HepG2 (cell line): ENCODE measurements around the gene CHMP1A. TPM values are rescaled to one million over a fixed set of nuclear protein-coding genes. Genes with fewer than 3 reads are reported as not detected.

ENCODE experiments used
- ATF1 ChIP-seq: IDR thresholded peaks from 2 replicates; pipeline ENCODE4 v1.6.1; 2016; ENCODE audit warnings: mild to moderate bottlenecking, control low read depth
- BORCS8-MEF2B ChIP-seq: sonication (generic); formaldehyde crosslinking; IDR thresholded peaks from 2 replicates; pipeline ENCODE4 v1.8.0; 2022; ENCODE audit warnings: mild to moderate bottlenecking, missing genetic modification reagents
- CBFB ChIP-seq: sonication (generic); formaldehyde crosslinking; IDR thresholded peaks from 2 replicates; pipeline ENCODE4 v1.4.0; 2020; ENCODE audit warnings: missing genetic modification reagents
- FOXA1 ChIP-seq, 2 experiments: fragments of 450-650 bp in 1 of 2; sonication (generic) in 1 of 2; formaldehyde crosslinking in 1 of 2; IDR thresholded peaks; 2 replicates each; pipeline versions ENCODE4 v1.4.0 to v1.6.1; 2016 to 2020; ENCODE audit warnings: missing genetic modification reagents in 1 of 2
- GZF1 ChIP-seq: sonication (generic); formaldehyde crosslinking; IDR thresholded peaks from 2 replicates; pipeline ENCODE4 v1.5.1; 2020; ENCODE audit warnings: mild to moderate bottlenecking, missing genetic modification reagents
- IKZF5 ChIP-seq: IDR thresholded peaks from 2 replicates; pipeline ENCODE4 v1.6.1; 2018; ENCODE audit warnings: missing genetic modification reagents, mild to moderate bottlenecking, missing compliant biosample characterization
- KLF6 ChIP-seq: IDR thresholded peaks from 2 replicates; pipeline ENCODE4 v1.8.0; 2016; ENCODE audit warnings: missing biosample characterization, missing genetic modification reagents
- LCORL ChIP-seq, 2 experiments: fragments of 450-650 bp in 1 of 2; sonication (generic) in 1 of 2; formaldehyde crosslinking in 1 of 2; IDR thresholded peaks; 2 replicates each; pipeline versions ENCODE4 v1.5.0 to v1.6.1; 2017 to 2020; ENCODE audit warnings: antibody characterized with exemption in 1 of 2, missing genetic modification reagents in 1 of 2
- MAFG ChIP-seq: sonication (generic); formaldehyde crosslinking; IDR thresholded peaks from 2 replicates; pipeline ENCODE4 v1.5.1; 2020; ENCODE audit warnings: mild to moderate bottlenecking, missing genetic modification reagents
- NFIB ChIP-seq: sonication (generic); formaldehyde crosslinking; IDR thresholded peaks from 2 replicates; pipeline ENCODE4 v1.9.0; 2021; ENCODE audit warnings: missing genetic modification reagents, mild to moderate bottlenecking, borderline replicate concordance
- NFRKB ChIP-seq: fragments of 450-650 bp; IDR thresholded peaks from 2 replicates; pipeline ENCODE4 v1.6.1; 2017
- POGZ ChIP-seq: sonication (generic); formaldehyde crosslinking; IDR thresholded peaks from 2 replicates; pipeline ENCODE4 v1.4.0; 2020; ENCODE audit warnings: mild to moderate bottlenecking, missing genetic modification reagents
- SMAD9 ChIP-seq: sonication (generic); formaldehyde crosslinking; IDR thresholded peaks from 2 replicates; pipeline ENCODE4 v1.5.1; 2020; ENCODE audit warnings: mild to moderate bottlenecking, missing genetic modification reagents
- SOX5 ChIP-seq: IDR thresholded peaks from 2 replicates; pipeline ENCODE4 v1.6.1; 2016; ENCODE audit warnings: borderline replicate concordance
- SP5 ChIP-seq: IDR thresholded peaks from 2 replicates; pipeline ENCODE4 v1.6.1; 2016; ENCODE audit warnings: low read depth, borderline replicate concordance
- TOPORS ChIP-seq: sonication (generic); formaldehyde crosslinking; IDR thresholded peaks from 2 replicates; pipeline ENCODE4 v1.8.0; 2023; ENCODE audit warnings: mild to moderate bottlenecking, missing genetic modification reagents
- ZBTB44 ChIP-seq: sonication (generic); formaldehyde crosslinking; IDR thresholded peaks from 2 replicates; pipeline ENCODE4 v1.4.0; 2020; ENCODE audit warnings: missing genetic modification reagents
- ZFP36L2 ChIP-seq: sonication (generic); formaldehyde crosslinking; IDR thresholded peaks from 2 replicates; pipeline ENCODE4 v1.4.0; 2020; ENCODE audit warnings: missing genetic modification reagents
- ZNF10 ChIP-seq: sonication (generic); formaldehyde crosslinking; IDR thresholded peaks from 2 replicates; pipeline ENCODE4 v1.4.0; 2020; ENCODE audit warnings: mild to moderate bottlenecking, low read depth, missing genetic modification reagents, borderline replicate concordance
- ZNF207 ChIP-seq: fragments of 450-650 bp; IDR thresholded peaks from 2 replicates; pipeline ENCODE4 v1.6.1; 2016; ENCODE audit warnings: antibody characterized with exemption, borderline replicate concordance
- ZNF251 ChIP-seq: sonication (generic); formaldehyde crosslinking; IDR thresholded peaks from 2 replicates; pipeline ENCODE4 v1.9.0; 2021; ENCODE audit warnings: mild to moderate bottlenecking, missing genetic modification reagents
- ZNF33B ChIP-seq: sonication (generic); formaldehyde crosslinking; IDR thresholded peaks from 2 replicates; pipeline ENCODE4 v1.5.1; 2020; ENCODE audit warnings: mild to moderate bottlenecking, missing genetic modification reagents
- ZNF430 ChIP-seq: sonication (generic); formaldehyde crosslinking; IDR thresholded peaks from 2 replicates; pipeline ENCODE4 v1.9.0; 2021; ENCODE audit warnings: mild to moderate bottlenecking, missing genetic modification reagents
- ZNF451 ChIP-seq: sonication (generic); formaldehyde crosslinking; IDR thresholded peaks from 2 replicates; pipeline ENCODE4 v1.5.0; 2020; ENCODE audit warnings: mild to moderate bottlenecking, missing genetic modification reagents
- ZNF724P ChIP-seq: sonication (generic); formaldehyde crosslinking; IDR thresholded peaks from 2 replicates; pipeline ENCODE4 v1.8.0; 2022; ENCODE audit warnings: missing genetic modification reagents, borderline replicate concordance
- ZNF746 ChIP-seq: sonication (generic); formaldehyde crosslinking; IDR thresholded peaks from 2 replicates; pipeline ENCODE4 v1.8.0; 2022; ENCODE audit warnings: mild to moderate bottlenecking, missing genetic modification reagents
- ZSCAN9 ChIP-seq: IDR thresholded peaks from 2 replicates; pipeline ENCODE4 v1.6.1; 2016; ENCODE audit warnings: borderline replicate concordance
- polyA plus RNA-seq, 8 experiments: library from polyadenylated mRNA; depleted of rRNA in 3 of 8; stranded (reverse) in 7 of 8; unstranded in 1 of 8; fragments of >200 nt; fragmentation: Illumina TruSeq in 4 of 8; extraction: Trizol in 4 of 8; gene quantifications; 2 replicates each; pipeline versions ENCODE4 v1.2.1 to v1.2.3, GENCODE V29; 2011 to 2016; ENCODE audit warnings: low read depth in 4 of 8, missing spikeins in 1 of 8, mixed read lengths in 1 of 8; ENCODE audit not compliant: insufficient read depth in 1 of 8
- total RNA-seq, 5 experiments: library from RNA; depleted of rRNA; stranded (reverse); fragments of >200 nt; fragmentation: Illumina TruSeq; extraction: Trizol; gene quantifications; 2 replicates each; pipeline ENCODE4 v1.2.3, GENCODE V29; 2016; ENCODE audit warnings: low read depth in 1 of 5

CHMP1A gene
- total and polyA plus RNA-seq, 2 of the 13 experiments (the other 11 are each of a cell fraction or from before 2014, with no cell fraction given) = 69.4 to 73.3 TPM

- TF ChIP-seq ZNF451 (peak; percentile 85; the same call in 1 of the 2 replicates), ZNF724P (CRISPR knock-in tag) (peak; percentile 84), ZNF746 (CRISPR knock-in tag) (no peak; the same call in 1 of the 2 replicates), NFRKB (no peak), ZNF430 (no peak; the same call in 1 of the 2 replicates), ZFP36L2 (CRISPR knock-in tag) (0 out of 2 replicates have a peak, but pooled peaks have one; percentile 40), LCORL (IDR thresholded peaks at IDR 0.05) (no peak), LCORL (CRISPR knock-in tag; IDR thresholded peaks at IDR 0.05) (0 out of 2 replicates have a peak, but pooled peaks have one; percentile 77), SP5 (peak; percentile 92), KLF6 (peak; percentile 89), POGZ (CRISPR knock-in tag) (peak; percentile 53; the same call in 1 of the 2 replicates), SOX5 (no peak; the same call in 1 of the 2 replicates), ZNF10 (CRISPR knock-in tag) (no peak), BORCS8-MEF2B (CRISPR knock-in tag) (peak; percentile 77), NFIB (no peak), FOXA1 (IDR thresholded peaks at IDR 0.05) (no peak), FOXA1 (CRISPR knock-in tag; IDR thresholded peaks at IDR 0.05) (0 out of 2 replicates have a peak, but pooled peaks have one; percentile 29), TOPORS (CRISPR knock-in tag) (peak; percentile 72), ZBTB44 (no peak; the same call in 1 of the 2 replicates), ZNF251 (no peak), GZF1 (CRISPR knock-in tag) (no peak), ZSCAN9 (CRISPR knock-in tag) (peak; percentile 41; the same call in 1 of the 2 replicates), CBFB (CRISPR knock-in tag) (peak; percentile 90), SMAD9 (0 out of 2 replicates have a peak, but pooled peaks have one; percentile 55), MAFG (CRISPR knock-in tag) (no peak), IKZF5 (CRISPR knock-in tag) (peak; percentile 59), ATF1 (CRISPR knock-in tag) (no peak), ZNF207 (no peak), ZNF33B (CRISPR knock-in tag) (no peak; the same call in 1 of the 2 replicates)
These were observed at the start of gene CHMP1A, which contains the start of gene SPATA33 (continued) for GRCh38 chr16:89657442-89658220.
